CD14-positive monocyte (primary cell): ENCODE data around the gene ZBTB7C. TPM values are rescaled to one million over a fixed set of nuclear protein-coding genes. Genes with fewer than 3 reads are reported as not detected.

Source experiments
- DNase-seq, 3 donors: peaks; one replicate each; pipeline ENCODE4 v3.0.0-alpha.2; 2011 to 2022
- H2AFZ ChIP-seq: 2 replicates; pipeline ENCODE4 v1.6.0; 2012; ENCODE audit warnings: mild to moderate bottlenecking, low read depth, low read length, inconsistent platforms; ENCODE audit not compliant: insufficient read depth, poor library complexity, severe bottlenecking
- H3K27ac ChIP-seq, 2 donors: 1 replicate in 1 of 2; 2 replicates in 1 of 2; pipeline ENCODE4 v1.5.1; 2012 to 2013; ENCODE audit warnings: low read length in 2 of 2, control low read depth in 1 of 2, inconsistent platforms in 1 of 2, low read depth in 1 of 2, mild to moderate bottlenecking in 1 of 2
- H3K27me3 ChIP-seq, 2 donors: one replicate each; pipeline versions ENCODE4 v1.6.0 to v1.6.1; 2011 to 2013; ENCODE audit warnings: low read length in 2 of 2; ENCODE audit not compliant: control insufficient read depth in 2 of 2, insufficient read depth in 2 of 2
- H3K36me3 ChIP-seq, 2 donors: replicated peaks in 1 of 2; 1 replicate in 1 of 2; 2 replicates in 1 of 2; pipeline versions ENCODE4 v1.5.1 to v1.6.1; 2012 to 2013; ENCODE audit warnings: low read length in 2 of 2, control low read depth in 1 of 2, inconsistent platforms in 1 of 2, mild to moderate bottlenecking in 1 of 2; ENCODE audit not compliant: insufficient read depth in 2 of 2, control insufficient read depth in 1 of 2
- H3K4me1 ChIP-seq, 2 donors: 1 replicate in 1 of 2; 2 replicates in 1 of 2; pipeline versions ENCODE4 v1.5.1 to v1.6.1; 2012 to 2013; ENCODE audit warnings: low read length in 2 of 2, control low read depth in 1 of 2, inconsistent platforms in 1 of 2, mild to moderate bottlenecking in 1 of 2, moderate library complexity in 1 of 2; ENCODE audit not compliant: insufficient read depth in 2 of 2, control insufficient read depth in 1 of 2
- H3K4me2 ChIP-seq: replicated peaks from 2 replicates; pipeline ENCODE3; 2012; ENCODE audit warnings: low read length, moderate library complexity, mild to moderate bottlenecking; ENCODE audit not compliant: poor library complexity, severe bottlenecking; ENCODE audit errors: extremely low read depth
- H3K4me3 ChIP-seq, 3 experiments: fragments of 200-600 bp in 1 of 3; sonication (generic) in 1 of 3; replicated peaks in 1 of 3; 1 replicate in 2 of 3; 2 replicates in 1 of 3; pipeline ENCODE4 v1.5.1; 2011 to 2013; ENCODE audit warnings: low read length in 3 of 3, mild to moderate bottlenecking in 3 of 3, control low read depth in 2 of 3, low read depth in 2 of 3, inconsistent platforms in 1 of 3, moderate library complexity in 1 of 3
- H3K79me2 ChIP-seq: 2 replicates; pipeline ENCODE4 v1.6.0; 2012; ENCODE audit warnings: mild to moderate bottlenecking, control low read depth, inconsistent platforms, low read length, moderate library complexity; ENCODE audit not compliant: insufficient read depth
- H3K9ac ChIP-seq: 2 replicates; pipeline ENCODE4 v1.6.0; 2017; ENCODE audit warnings: low read length, mild to moderate bottlenecking; ENCODE audit not compliant: insufficient read depth, poor library complexity, severe bottlenecking
- H3K9me3 ChIP-seq, 2 donors: replicated peaks in 1 of 2; 1 replicate in 1 of 2; 2 replicates in 1 of 2; pipeline versions ENCODE4 v1.5.1 to v1.6.1; 2012 to 2013; ENCODE audit warnings: low read length in 2 of 2, control low read depth in 1 of 2; ENCODE audit not compliant: control insufficient read depth in 1 of 2, insufficient read depth in 1 of 2
- H4K20me1 ChIP-seq: 2 replicates; pipeline ENCODE4 v1.6.0; 2012; ENCODE audit warnings: mild to moderate bottlenecking, low read length, control low read depth, moderate library complexity; ENCODE audit not compliant: insufficient read depth
- H3K27ac Mint-ChIP-seq, 7 donors: one replicate each; pipeline ENCODE4 v1.8.0; 2020; ENCODE audit warnings: mild to moderate bottlenecking in 7 of 7, mixed read lengths in 7 of 7, moderate library complexity in 6 of 7, inconsistent platforms in 2 of 7
- H3K27me3 Mint-ChIP-seq, 3 donors: one replicate each; pipeline ENCODE4 v1.8.0; 2021 to 2022; ENCODE audit warnings: low read depth in 3 of 3, mild to moderate bottlenecking in 3 of 3, mixed read lengths in 3 of 3, moderate library complexity in 3 of 3, inconsistent platforms in 1 of 3
- H3K36me3 Mint-ChIP-seq, 2 donors: one replicate each; pipeline ENCODE4 v1.8.0; 2020; ENCODE audit warnings: mixed read lengths in 2 of 2, inconsistent platforms in 1 of 2, mild to moderate bottlenecking in 1 of 2
- H3K4me1 Mint-ChIP-seq: one replicate; pipeline ENCODE4 v1.8.0; 2020; ENCODE audit warnings: mild to moderate bottlenecking, mixed read lengths
- H3K4me3 Mint-ChIP-seq, 2 donors: one replicate each; pipeline ENCODE4 v1.8.0; 2020; ENCODE audit warnings: mild to moderate bottlenecking in 2 of 2, mixed read lengths in 2 of 2, moderate library complexity in 1 of 2
- H3K9me3 Mint-ChIP-seq, 7 donors: one replicate each; pipeline ENCODE4 v1.8.0; 2020 to 2022; ENCODE audit warnings: mixed read lengths in 7 of 7, mild to moderate bottlenecking in 6 of 7, moderate library complexity in 6 of 7, inconsistent platforms in 2 of 7
- CTCF ChIP-seq: fragments of 200-600 bp; IDR thresholded peaks from one replicate; pipeline ENCODE4 v1.8.0; 2022; ENCODE audit warnings: antibody characterized with exemption, mild to moderate bottlenecking
- WGBS: methylation state at CpG from one replicate; pipeline ENCODE4 v1.1.5; 2013; ENCODE audit warnings: missing lambda C conversion rate; ENCODE audit not compliant: insufficient coverage; 5-methylcytosine and 5-hydroxymethylcytosine counted together
- intact Hi-C, 2 donors: fragments of 100-400 bp; cut with micrococcal nuclease; formaldehyde crosslinking; loops; one replicate each; pipeline versions ENCODE4 v1.15.0 to v1.15.1; 2023
- polyA plus RNA-seq, 3 donors: library from polyadenylated mRNA; depleted of rRNA in 1 of 3; unstranded in 2 of 3; stranded (reverse) in 1 of 3; fragments of 300-500 nt in 2 of 3; fragments of >200 nt in 1 of 3; fragmentation: Illumina TruSeq in 2 of 3; gene quantifications; 1 replicate in 2 of 3; 2 replicates in 1 of 3; pipeline ENCODE4 v1.2.3, GENCODE V29; 2012 to 2021

The ZBTB7C gene
- polyA plus RNA-seq, 3 donors, result 0.03 to 0.09 TPM; not detected in 1

GRCh38 chr18:48363175-48363574, 46.0 kb downstream of the ZBTB7C start:
- H3K79me2 ChIP-seq, result no peaks in the 10 kb centered on the region
- Mint-ChIP-seq H3K36me3 (no peaks in the 10 kb centered on the region), H3K4me1 (no peaks in the 10 kb centered on the region), H3K27ac (no peak overlapping the region), H3K4me3 (no peak overlapping the region), H3K9me3 (peaks cover 3 to 8% (median 6%) of the 10 kb centered on the region in 7 donors), H3K27me3 (peaks cover 6 to 13% (median 7%) of the 10 kb centered on the region in 3 donors)
- no peaks in the 10 kb centered on the region for H3K4me1 ChIP-seq
- peaks cover 0 to 6% of the 10 kb centered on the region in 2 donors for H3K9me3 ChIP-seq
- 11% methylated on average over 1 of the region's 3 CpGs for WGBS
- no peak overlapping the region for H3K4me2 ChIP-seq
- intact Hi-C loops, result no loop called here
- no peak for TF ChIP-seq CTCF
- no peak overlapping the region for H2AFZ ChIP-seq
- DNase-seq, result no peak
- no peak overlapping the region for H3K9ac ChIP-seq
- no peaks in the 10 kb centered on the region for H3K36me3 ChIP-seq
- no peak overlapping the region for H3K4me3 ChIP-seq
- no peaks in the 10 kb centered on the region for H4K20me1 ChIP-seq
- H3K27ac ChIP-seq, result no peak overlapping the region
- no peaks in the 10 kb centered on the region for H3K27me3 ChIP-seq

- H3K4me3 Mint-ChIP-seq, result no peak overlapping the region
- H3K9me3 ChIP-seq, result peaks cover 0 to 6% of the 10 kb centered on the region in 2 donors
- no peak overlapping the region for H3K27ac Mint-ChIP-seq
- no peak for TF ChIP-seq CTCF
- intact Hi-C loops, result no loop called here
- no peak overlapping the region for H3K9ac ChIP-seq
- H3K27me3 Mint-ChIP-seq, result peaks cover 2 to 8% (median 5%) of the 10 kb centered on the region in 3 donors
- no peaks in the 10 kb centered on the region for H3K4me1 Mint-ChIP-seq
- no peak for DNase-seq
- no peak overlapping the region for H3K4me3 ChIP-seq
- H3K9me3 Mint-ChIP-seq, result peaks cover 3 to 8% (median 5%) of the 10 kb centered on the region in 7 donors
- H3K36me3 ChIP-seq, result no peaks in the 10 kb centered on the region
- no peaks in the 10 kb centered on the region for H3K79me2 ChIP-seq
- no peak overlapping the region for H2AFZ ChIP-seq
- H3K4me2 ChIP-seq, result no peak overlapping the region
- H3K36me3 Mint-ChIP-seq, result no peaks in the 10 kb centered on the region
- H4K20me1 ChIP-seq, result no peaks in the 10 kb centered on the region
- no peak overlapping the region for H3K27ac ChIP-seq
- WGBS, result 83% methylated on average over 3 of the region's 4 CpGs
- no peaks in the 10 kb centered on the region for H3K4me1 ChIP-seq
- H3K27me3 ChIP-seq, result no peaks in the 10 kb centered on the region
Measured at GRCh38 chr18:48361801-48362200, 47.4 kb downstream of the ZBTB7C start.
